Stomach (tissue), 4 donors: ENCODE data around the gene MRPL48.

Experiments
- CTCF ChIP-seq, 7 experiments: fragments of 450-650 bp in 4 of 7; fragments of 200-600 bp in 3 of 7; sonication (generic) in 3 of 7; IDR thresholded peaks; one replicate each; pipeline ENCODE4 v1.5.1; 2016 to 2019; ENCODE audit warnings: antibody characterized with exemption in 7 of 7, control low read depth in 2 of 7, mild to moderate bottlenecking in 1 of 7
- POLR2A ChIP-seq, 4 donors: fragments of 450-650 bp; IDR thresholded peaks; one replicate each; pipeline ENCODE4 v1.6.1; 2016; ENCODE audit warnings: antibody characterized with exemption in 4 of 4, control low read depth in 2 of 4, mild to moderate bottlenecking in 1 of 4, moderate library complexity in 1 of 4

- TF ChIP-seq POLR2A (IDR thresholded peaks at IDR 0.05) (no peak), CTCF (IDR thresholded peaks at IDR 0.05) (no peak)
Measured at GRCh38 chr11:73784080-73784634, 3.5 kb upstream of the MRPL48 start.
